Natural killer cell (primary cell): Measurements from ENCODE around the gene NXPH2. TPM values are rescaled to one million over a fixed set of nuclear protein-coding genes. Genes with fewer than 3 reads are reported as not detected.

Source experiments
- ATAC-seq, 3 donors: fragments of 150-1000 bp in 2 of 3; fragments of 200-7000 bp in 1 of 3; cut with Tn5 transposase; 1 replicate in 1 of 3; 2 replicates in 2 of 3; pipeline ENCODE4 v1.10.0; 2021; ENCODE audit warnings: mild to moderate bottlenecking in 2 of 3, moderate library complexity in 2 of 3
- DNase-seq, 2 donors: peaks; one replicate each; pipeline versions ENCODE4 v3.0.0 to v3.0.0-alpha.2; 2013 to 2021; ENCODE audit warnings: mixed read lengths in 1 of 2
- H3K27ac ChIP-seq: one replicate; pipeline ENCODE4 v1.5.1; 2013; ENCODE audit warnings: mild to moderate bottlenecking, low read length
- H3K27me3 ChIP-seq: one replicate; pipeline ENCODE4 v1.6.1; 2013; ENCODE audit warnings: low read length; ENCODE audit not compliant: control insufficient read depth, insufficient read depth
- H3K36me3 ChIP-seq: one replicate; pipeline ENCODE4 v1.6.1; 2013; ENCODE audit warnings: low read length; ENCODE audit not compliant: control insufficient read depth, insufficient read depth
- H3K4me1 ChIP-seq: one replicate; pipeline ENCODE4 v1.6.1; 2013; ENCODE audit warnings: low read length; ENCODE audit not compliant: control insufficient read depth, insufficient read depth
- H3K4me3 ChIP-seq: one replicate; pipeline ENCODE4 v1.5.1; 2013; ENCODE audit warnings: low read length
- H3K9me3 ChIP-seq: one replicate; pipeline ENCODE4 v1.6.1; 2013; ENCODE audit warnings: low read length; ENCODE audit not compliant: control insufficient read depth, insufficient read depth
- H3K27ac Mint-ChIP-seq, 2 donors: one replicate each; pipeline ENCODE4 v1.8.0; 2022; ENCODE audit warnings: mild to moderate bottlenecking in 2 of 2, mixed read lengths in 2 of 2, moderate library complexity in 1 of 2
- H3K27me3 Mint-ChIP-seq, 2 donors: one replicate each; pipeline ENCODE4 v1.8.0; 2022; ENCODE audit warnings: low read depth in 2 of 2, mixed read lengths in 2 of 2
- H3K36me3 Mint-ChIP-seq: one replicate; pipeline ENCODE4 v1.8.0; 2022; ENCODE audit warnings: mixed read lengths
- H3K4me1 Mint-ChIP-seq, 2 donors: one replicate each; pipeline ENCODE4 v1.8.0; 2022; ENCODE audit warnings: mixed read lengths in 2 of 2
- H3K4me3 Mint-ChIP-seq: one replicate; pipeline ENCODE4 v1.8.0; 2022; ENCODE audit warnings: mild to moderate bottlenecking, moderate library complexity, mixed read lengths
- H3K9me3 Mint-ChIP-seq, 2 donors: one replicate each; pipeline ENCODE4 v1.8.0; 2022; ENCODE audit warnings: mixed read lengths in 2 of 2
- CTCF ChIP-seq: fragments of 200-600 bp; IDR thresholded peaks from one replicate; pipeline ENCODE4 v1.8.0; 2022; ENCODE audit warnings: antibody characterized with exemption
- WGBS: methylation state at CpG from one replicate; pipeline ENCODE4 v1.1.7; 2013; ENCODE audit warnings: missing lambda C conversion rate; ENCODE audit not compliant: insufficient coverage; 5-methylcytosine and 5-hydroxymethylcytosine counted together
- intact Hi-C: fragments of 100-400 bp; cut with micrococcal nuclease; formaldehyde crosslinking; loops from one replicate; pipeline ENCODE4 v1.14.2; 2022
- total RNA-seq, 4 donors: library from RNA; stranded (reverse); fragments of 120-200 nt in 1 of 4; gene quantifications; one replicate each; pipeline versions ENCODE4 v1.2.3 to v1.2.4, GENCODE V29; 2013 to 2022

The NXPH2 gene
- total RNA-seq, 3 donors from 2014 or later (not counting 1 experiment from before 2014, with no cell fraction given): not detected

- DNase-seq: no peak
- H3K4me1 ChIP-seq: no peaks in the 10 kb centered on the region
- ATAC-seq: no peak
- TF ChIP-seq CTCF: no peak
- H3K36me3 ChIP-seq: no peaks in the 10 kb centered on the region
- Mint-ChIP-seq H3K27me3 (no peaks in the 10 kb centered on the region), H3K4me3 (no peak overlapping the region), H3K4me1 (no peaks in the 10 kb centered on the region), H3K9me3 (peaks cover 2 to 3% of the 10 kb centered on the region in 2 donors), H3K36me3 (no peaks in the 10 kb centered on the region), H3K27ac (no peak overlapping the region)
- intact Hi-C loops: no loop called here
- H3K9me3 ChIP-seq: no peaks in the 10 kb centered on the region
- H3K4me3 ChIP-seq: no peak overlapping the region
- H3K27ac ChIP-seq: no peak overlapping the region
- no peaks in the 10 kb centered on the region for H3K27me3 ChIP-seq
These were observed 16.2 kb downstream of the NXPH2 start for GRCh38 chr2:138763971-138764370.

DNA sequence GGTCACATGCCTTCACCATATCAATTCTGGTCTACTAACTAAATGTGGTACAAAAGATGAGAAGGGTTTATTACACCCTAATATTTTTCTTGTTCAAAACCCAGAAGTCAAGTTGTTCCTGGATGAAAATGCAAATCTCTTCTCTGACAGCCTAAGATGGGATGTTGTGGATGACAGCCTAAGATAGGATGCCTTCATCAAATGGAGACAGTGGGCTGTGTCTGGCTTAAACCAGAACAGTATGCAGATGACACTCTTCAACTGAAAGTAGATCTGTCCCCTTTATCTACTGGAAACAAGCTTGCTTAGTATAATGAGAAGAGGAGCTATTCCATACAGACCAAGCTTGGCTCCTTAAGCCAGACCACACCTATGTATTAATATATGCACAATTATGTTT is 17.7 kb downstream of the NXPH2 start:
- H3K4me1 ChIP-seq: no peaks in the 10 kb centered on the region
- no peak overlapping the region for H3K4me3 ChIP-seq
- H3K9me3 ChIP-seq: no peaks in the 10 kb centered on the region
- H3K4me3 Mint-ChIP-seq: no peak overlapping the region
- no peaks in the 10 kb centered on the region for H3K4me1 Mint-ChIP-seq
- no peaks in the 10 kb centered on the region for H3K36me3 ChIP-seq
- peaks cover 3% of the 10 kb centered on the region in 2 donors for H3K9me3 Mint-ChIP-seq
- DNase-seq (no peak), ATAC-seq (no peak)
- H3K27me3 ChIP-seq: no peaks in the 10 kb centered on the region
- H3K27ac ChIP-seq: no peak overlapping the region
- H3K27ac Mint-ChIP-seq: no peak overlapping the region
- TF ChIP-seq CTCF: no peak
- intact Hi-C loops: no loop called here
- H3K36me3 Mint-ChIP-seq: no peaks in the 10 kb centered on the region
- no peaks in the 10 kb centered on the region for H3K27me3 Mint-ChIP-seq

GRCh38 chr2:138760676-138761075 is 19.5 kb downstream of the NXPH2 start:
- DNase-seq (no peak), ATAC-seq (no peak)
- no peaks in the 10 kb centered on the region for H3K27me3 Mint-ChIP-seq
- Histone ChIP-seq H3K36me3 (no peaks in the 10 kb centered on the region), H3K4me3 (no peak overlapping the region), H3K9me3 (no peaks in the 10 kb centered on the region), H3K27me3 (no peaks in the 10 kb centered on the region), H3K4me1 (no peaks in the 10 kb centered on the region), H3K27ac (no peak overlapping the region)
- TF ChIP-seq CTCF: no peak
- H3K4me1 Mint-ChIP-seq: no peaks in the 10 kb centered on the region
- no peak overlapping the region for H3K4me3 Mint-ChIP-seq
- intact Hi-C loops: no loop called here
- peaks cover 3 to 4% of the 10 kb centered on the region in 2 donors for H3K9me3 Mint-ChIP-seq
- 87% methylated on average over 3 of the region's 3 CpGs for WGBS
- no peak overlapping the region for H3K27ac Mint-ChIP-seq
- H3K36me3 Mint-ChIP-seq: no peaks in the 10 kb centered on the region

- Mint-ChIP-seq H3K27me3 (no peaks in the 10 kb centered on the region), H3K4me1 (no peaks in the 10 kb centered on the region), H3K9me3 (peaks cover 5 to 9% of the 10 kb centered on the region in 2 donors), H3K27ac (no peak overlapping the region), H3K4me3 (no peak overlapping the region), H3K36me3 (no peaks in the 10 kb centered on the region)
- ATAC-seq: no peak
- no peak for DNase-seq
- no peaks in the 10 kb centered on the region for H3K36me3 ChIP-seq
- H3K4me3 ChIP-seq: no peak overlapping the region
- H3K27ac ChIP-seq: no peak overlapping the region
- intact Hi-C loops: no loop called here
- H3K27me3 ChIP-seq: no peaks in the 10 kb centered on the region
- no peak for TF ChIP-seq CTCF
- no peaks in the 10 kb centered on the region for H3K9me3 ChIP-seq
- 97% methylated on average over 2 of the region's 2 CpGs for WGBS
- no peaks in the 10 kb centered on the region for H3K4me1 ChIP-seq
These were observed 22.8 kb downstream of the NXPH2 start for GRCh38 chr2:138757384-138757783.
